OCI-M2 (cell line): ENCODE measurements around the gene ACSS3.
"Not testable (repeated sequence)": the region's sequence is repeated elsewhere in the genome, so short reads cannot be mapped to it uniquely, and the experiment has no call there.

ENCODE experiments used
- DNase-seq: peaks from one replicate; lab custom pipeline; 2025; ENCODE audit not compliant: unreplicated experiment; lab: John Stamatoyannopoulos, UW

The ACSS3 gene

DNA sequence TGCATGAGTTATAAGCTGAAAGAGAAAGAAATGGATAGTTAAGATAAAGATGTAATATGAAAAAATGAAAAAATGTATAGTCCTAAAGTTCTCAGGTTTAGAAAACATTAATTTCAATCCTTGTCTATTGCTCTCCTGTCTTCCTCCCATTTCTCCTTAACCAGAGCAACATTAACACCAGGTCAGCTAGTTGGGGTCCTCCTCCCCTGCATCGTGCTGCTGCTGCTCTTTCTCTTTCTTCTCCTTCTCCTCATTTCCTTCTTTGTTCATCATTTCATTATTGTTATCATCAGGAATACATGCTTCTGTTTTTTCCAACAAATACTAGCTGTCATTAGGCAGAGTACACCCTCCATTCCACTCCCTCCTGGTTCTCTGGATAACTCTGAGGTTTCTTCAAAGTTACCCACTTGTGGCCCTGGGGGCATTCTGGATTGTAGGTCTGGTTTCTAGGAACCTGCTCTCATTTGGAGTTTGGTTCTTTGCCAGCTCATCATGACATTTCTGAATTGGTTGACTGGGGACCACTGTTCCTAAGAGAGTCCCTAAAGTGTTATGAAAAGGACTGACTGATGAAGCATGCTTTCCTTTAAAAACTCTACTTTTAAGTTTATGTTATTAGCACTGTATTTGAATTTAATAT is 17.0 kb downstream of the ACSS3 start:
- DNase-seq: no peak

DNA sequence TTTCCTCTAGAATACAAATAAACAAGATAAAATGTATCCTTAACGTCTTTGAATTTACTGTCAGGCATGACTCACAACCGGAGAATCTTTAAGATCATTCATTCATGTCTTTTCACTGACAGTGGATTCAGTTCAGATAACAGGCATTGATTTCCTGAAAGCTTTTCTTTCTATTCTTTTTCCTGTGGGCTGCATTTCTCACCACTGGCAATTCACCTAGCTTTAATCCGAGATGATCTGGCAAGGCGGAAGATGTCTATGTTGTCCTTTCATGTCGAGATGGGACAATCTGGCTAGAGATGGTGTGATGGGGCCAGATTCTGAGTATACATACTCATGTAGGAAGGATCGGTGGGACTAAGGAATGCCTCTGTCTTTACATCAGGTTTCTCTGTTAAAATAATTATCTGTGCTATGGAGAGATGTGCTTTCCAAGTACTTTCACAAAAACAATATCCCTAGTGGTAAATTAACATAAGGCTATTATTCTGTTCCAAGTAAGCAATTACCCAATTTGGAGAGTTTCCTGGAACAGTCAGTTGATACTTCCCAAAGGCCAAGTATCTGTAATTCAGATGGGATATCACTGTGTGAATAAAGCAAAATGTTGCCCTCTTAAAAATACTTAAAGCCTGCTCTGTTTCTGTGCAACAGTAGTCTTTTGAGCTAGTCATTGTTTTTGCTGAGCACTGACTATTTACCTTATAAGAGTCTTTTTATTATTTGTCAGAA is 17.8 kb downstream of the ACSS3 start:
- DNase-seq: no peak

DNA sequence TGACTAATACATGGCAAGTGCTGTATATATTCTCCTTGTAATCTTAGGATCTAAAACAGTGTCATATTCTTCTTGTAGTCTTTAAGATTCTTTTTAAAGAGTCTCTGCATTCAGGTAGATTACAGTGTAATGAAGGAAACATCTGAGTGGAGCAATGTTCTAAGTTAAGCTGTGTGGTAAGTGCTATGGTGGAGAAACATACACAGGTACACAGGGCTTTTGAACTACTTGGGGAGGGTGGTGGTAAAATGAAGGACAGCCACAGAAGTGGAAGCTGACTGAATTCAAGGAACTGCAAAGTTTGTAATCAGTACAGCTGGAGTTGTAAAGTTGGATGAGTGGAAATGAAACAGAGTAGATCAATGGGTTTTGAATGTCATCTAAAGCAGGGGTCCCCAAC is 27.8 kb downstream of the ACSS3 start:
- no peak for DNase-seq

DNA sequence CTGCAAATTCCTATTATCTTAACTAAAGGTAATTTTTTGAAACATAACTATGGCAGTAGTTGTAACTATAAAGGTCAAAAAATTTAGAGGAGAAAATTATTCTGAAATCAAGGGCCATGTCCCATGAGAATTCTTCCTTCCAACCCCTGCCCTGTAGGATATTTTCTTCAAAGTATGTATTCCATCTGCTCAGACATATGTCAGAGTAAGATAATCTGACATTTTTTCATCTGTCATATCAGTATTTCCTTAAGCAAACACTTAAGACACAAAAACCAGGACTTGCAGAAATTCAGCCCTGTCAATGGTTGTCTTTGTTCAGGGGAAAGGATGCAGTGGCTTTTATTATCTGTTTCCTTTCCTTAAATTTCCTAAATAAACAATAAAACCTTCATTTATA is 36.3 kb downstream of the ACSS3 start:
- no peak for DNase-seq

DNA sequence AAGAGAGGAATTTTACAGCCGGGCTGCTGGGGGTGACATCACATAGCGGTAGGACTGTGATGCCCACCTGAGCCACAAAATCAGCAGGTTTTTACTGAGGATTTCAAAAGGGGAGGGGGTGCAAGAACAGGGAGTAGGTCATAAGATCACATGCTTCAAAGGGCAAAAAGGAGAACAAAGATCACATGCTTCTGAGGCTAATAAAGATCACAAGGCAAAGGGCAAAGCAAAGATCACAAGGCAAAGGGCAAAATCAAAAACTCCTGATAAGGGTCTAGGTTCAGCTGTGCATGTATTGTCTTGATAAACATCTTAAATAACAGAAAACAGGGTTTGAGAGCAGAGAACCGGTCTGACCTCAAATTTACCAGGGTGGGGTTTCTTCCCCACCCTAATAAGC is 41.2 kb downstream of the ACSS3 start:
- DNase-seq: not testable (repeated sequence)

DNA sequence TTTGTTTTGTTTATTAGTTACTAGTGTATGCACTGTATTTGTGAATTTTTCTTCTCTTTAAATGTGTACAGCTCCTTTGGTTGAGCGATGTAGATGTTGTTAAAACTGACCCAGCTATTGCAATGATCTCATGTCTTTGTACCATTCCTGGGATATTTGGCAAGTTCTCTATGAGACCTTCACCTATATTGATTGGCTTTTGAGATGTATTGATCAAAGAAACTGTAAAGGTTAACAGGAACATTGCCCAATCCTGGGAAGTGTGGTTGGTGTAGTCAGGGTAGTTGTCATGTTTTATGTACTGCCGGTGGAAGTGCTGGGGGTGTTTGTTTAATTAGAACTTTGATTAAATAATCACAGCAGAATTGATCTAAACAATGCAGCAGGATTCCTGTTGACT is 43.1 kb downstream of the ACSS3 start:
- DNase-seq: no peak

DNA sequence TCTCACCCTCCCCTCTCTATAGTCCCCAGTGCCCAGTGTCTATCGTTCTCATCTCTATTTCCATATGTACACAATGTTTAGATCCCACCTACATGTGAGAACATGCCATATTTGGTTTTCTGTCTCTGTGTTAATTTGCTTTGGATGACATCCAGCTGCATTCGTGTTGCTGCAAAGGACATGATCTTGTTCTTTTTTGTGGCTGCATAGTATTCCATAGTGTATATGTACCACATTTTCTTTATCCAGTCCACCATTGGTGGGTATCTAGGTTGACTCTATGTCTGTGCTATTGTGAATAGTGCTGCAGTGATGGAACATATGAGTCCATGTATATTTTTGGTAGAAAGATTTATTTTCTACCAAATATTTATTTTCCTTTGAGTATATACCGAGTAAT is 45.7 kb downstream of the ACSS3 start:
- DNase-seq: no peak

DNA sequence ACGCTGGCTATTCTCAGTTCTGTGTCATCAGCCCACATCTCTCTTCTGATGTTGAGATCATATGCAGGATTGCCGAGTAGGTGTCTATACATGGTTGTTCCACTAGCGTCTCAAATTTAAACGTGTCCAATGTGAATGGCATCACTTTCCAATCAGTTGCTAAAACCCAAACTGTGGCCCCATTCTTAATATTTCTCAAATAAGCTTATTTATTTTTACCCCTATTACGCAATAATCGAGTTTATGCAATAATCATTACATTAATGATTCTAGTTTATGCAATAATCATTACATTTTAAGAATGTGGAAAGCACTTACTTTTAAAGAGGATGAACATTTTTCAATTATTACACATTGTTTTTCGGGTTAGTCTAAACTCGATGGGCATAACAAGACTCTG is 47.8 kb downstream of the ACSS3 start:
- DNase-seq: no peak

DNA sequence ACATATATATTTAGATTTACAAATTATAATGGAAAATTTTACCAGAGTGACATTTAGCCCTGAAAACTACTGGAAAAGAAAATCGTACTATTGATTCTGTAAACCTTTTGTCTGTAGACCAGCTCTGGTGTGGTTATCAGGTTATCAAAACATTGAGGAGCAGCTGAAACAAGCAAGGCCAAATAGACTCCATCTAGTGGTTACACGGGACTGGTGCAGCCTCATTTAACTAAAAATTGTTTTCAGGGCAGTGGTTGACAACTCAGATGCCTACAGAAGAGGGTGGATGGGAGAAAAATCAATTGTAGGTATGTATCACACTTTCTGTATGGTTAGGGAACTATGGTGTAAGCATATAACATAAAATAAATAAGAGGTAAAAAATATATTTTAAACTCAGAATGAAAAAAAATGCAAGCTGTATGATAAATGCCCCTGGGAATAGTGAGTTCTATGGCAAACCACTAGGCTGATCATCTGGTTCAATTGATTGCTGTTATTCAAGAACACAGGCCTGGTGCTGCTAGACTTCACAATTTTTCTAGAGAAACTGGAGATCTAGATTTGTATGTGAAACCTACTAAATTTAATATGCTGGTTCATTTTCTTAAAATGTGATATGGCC is 51.2 kb downstream of the ACSS3 start:
- peak; percentile 7 for DNase-seq

DNA sequence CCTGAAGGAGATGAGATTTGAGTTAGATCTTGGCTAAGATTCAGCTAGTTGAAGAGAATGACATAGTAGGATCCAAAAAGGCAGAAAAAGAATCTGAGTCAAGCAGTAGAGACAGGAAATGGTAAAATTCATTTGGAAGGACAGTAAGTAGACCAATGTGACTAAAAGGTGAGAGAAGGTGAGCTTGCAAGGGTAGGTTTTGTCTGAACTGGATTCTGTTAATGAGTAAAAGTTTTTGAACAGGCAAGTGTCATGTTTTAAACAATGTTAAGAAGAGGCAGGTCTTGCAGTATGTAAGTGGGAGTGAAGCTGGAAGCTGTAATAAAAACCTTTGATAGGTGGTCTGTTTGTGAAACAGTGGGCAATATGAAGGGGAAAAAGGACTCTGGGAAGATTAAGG is 58.6 kb downstream of the ACSS3 start:
- DNase-seq: no peak

DNA sequence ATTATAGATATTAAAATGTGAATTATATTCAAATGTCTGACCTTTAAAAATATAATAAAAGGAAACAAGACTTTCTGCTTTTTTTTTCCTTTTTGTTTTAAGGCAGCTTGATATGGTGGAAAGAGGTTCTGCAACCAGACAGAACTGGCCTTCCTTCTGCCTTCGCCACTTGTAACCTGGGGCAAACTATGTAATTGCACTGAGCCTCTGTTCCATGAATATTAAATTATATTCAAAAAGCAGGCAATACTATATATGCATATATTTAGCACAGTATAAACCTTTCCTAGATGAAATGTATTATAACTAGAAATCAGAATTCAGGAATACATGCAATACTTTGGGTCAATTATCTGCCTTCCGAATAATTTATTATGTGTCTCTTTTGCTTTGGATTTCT is 59.9 kb downstream of the ACSS3 start:
- no peak for DNase-seq

DNA sequence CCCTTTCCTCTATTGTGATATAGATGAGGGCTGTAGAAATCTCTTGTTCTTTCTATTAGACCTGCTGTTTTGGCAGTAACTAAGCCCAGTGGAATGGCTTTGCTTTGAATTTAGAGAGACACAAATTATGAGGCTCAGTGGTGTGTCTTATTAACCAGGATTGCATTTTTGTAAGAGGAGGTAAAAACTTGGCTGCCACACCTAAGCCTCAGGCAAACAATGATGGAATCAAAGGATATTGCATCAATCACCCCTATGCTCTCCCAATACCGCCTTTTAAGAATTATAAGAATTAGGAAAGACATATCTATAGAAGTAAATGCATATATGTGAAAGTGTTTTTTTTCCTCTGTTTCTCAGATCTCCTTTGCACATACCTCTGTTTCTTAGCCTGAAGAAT is 63.3 kb downstream of the ACSS3 start:
- DNase-seq: no peak

DNA sequence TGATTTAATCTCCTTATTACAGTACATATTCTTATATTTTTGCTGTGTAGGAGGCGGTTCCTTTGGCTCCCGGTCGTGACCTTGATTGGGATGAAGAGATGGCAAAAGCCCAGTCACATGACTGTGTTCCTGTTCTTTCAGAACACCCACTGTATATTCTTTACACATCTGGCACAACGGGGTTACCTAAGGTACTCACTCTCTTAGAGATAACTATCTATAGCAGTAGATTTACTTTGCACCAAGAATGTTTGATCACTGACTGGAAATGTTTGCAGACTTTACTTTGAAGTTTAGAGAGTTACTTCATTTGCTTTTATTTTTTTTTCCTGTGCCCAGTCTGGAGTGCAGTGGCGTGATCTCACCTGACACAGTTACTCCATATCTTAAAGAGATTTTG is 65.2 kb downstream of the ACSS3 start:
- no peak for DNase-seq

DNA sequence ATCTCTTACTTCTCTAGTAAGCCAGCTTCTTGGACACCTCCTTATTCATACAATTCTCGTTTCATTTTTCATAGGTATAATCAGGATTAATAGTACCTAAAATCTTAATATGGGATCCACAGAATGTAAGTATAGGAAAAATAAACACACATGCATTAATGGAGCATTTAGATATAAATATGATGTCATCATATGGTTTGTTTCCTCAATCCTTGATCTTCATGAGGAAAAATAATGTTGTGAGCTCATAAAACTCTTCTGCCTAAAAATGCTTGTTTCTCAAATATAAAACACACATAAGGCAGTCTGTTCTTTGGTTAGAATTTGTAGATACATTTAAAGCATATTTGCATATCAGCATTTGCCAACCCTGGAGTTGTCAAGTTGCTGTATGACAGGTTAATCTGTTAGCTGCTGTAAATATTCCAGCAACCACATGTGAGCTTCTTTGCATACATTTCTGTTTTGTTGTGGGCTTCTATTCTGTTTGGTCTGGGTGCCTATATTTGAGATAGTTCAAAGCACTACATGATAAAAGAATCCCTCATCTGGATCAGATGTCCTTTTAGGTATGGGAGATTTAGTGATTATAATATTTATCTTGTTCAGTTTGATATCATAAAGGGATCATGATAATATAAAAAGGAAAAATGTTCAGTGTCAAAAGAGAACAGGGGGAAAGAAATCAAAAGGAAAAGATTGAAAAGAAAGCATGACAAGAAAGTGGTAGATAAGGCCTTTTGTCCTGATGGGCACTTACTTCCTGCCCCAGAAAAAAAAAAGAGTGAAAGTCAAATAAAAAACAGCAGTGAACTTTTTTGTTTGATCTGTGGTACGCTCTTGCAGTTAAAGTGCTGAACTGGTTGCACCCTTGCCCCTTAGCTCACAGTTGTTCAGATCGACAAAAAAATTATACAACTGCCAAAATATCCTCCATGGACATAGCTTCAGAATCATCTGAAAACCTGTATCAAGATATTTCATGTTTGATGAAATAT is 68.6 kb downstream of the ACSS3 start:
- no peak for DNase-seq

DNA sequence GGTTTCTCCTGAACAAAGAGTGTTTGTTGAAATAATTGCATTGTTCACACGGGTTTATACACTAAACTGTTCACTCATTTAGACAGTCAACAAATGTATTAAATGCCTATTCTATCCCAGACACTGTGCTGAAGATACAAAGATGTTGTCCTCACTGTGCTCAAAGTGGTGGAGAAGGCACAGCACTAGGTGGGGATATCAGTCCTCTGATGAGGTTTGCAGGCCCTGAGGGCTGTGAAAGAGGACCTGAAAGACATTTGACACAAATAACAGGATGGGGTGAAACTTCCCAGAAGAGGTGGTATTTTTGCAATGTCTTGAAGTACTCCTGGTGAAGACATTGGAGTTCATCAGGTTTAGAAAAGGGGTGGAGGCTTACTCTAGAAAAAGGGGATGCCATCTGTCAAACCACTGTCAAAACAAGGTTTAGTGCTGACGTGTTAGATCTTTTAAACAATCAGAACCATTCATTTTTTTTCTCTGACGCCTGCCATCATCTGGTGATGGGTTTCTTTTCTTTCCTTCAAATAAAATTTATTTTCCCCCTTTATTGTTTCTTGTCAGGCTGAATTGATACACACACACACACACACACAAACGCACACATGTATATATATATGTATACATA is 69.5 kb downstream of the ACSS3 start:
- no peak for DNase-seq

DNA sequence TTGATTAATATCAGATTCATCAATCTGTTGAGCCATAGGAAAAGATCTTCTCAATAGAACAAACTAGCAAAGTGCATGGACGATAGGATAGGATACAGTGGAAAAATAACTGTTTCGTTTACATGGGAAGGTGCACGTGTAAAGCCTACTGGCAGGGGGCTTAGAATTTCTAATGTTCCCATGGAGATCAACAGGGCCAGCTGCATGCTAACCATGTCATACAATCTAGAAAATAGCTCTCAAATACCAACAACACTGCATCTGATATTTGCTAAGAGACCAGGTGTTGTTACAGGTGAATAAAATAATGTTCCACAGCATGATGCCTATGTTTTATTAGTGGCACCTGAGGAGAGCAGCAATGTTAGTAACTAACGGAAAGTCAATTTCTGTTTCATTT is 72.5 kb downstream of the ACSS3 start:
- no peak for DNase-seq

DNA sequence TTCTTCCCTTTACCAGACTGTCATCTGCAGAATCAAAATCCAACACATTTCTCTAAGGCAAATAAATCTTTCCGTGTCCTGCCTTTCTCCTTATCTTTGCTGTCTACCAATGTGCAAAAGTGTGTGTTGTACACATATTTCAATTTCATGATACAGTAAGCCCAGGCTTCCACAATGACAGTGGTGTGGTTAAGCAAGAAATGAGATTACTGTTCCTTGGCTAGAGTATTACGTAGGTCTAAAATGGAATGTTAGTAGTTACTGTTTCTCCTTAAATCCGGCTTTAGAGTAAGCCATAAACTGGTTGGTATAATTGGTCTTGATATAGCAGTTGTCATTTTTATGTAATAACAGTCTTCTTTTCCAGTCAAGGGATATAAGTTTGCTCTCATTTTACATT is 82.0 kb downstream of the ACSS3 start:
- DNase-seq: no peak

DNA sequence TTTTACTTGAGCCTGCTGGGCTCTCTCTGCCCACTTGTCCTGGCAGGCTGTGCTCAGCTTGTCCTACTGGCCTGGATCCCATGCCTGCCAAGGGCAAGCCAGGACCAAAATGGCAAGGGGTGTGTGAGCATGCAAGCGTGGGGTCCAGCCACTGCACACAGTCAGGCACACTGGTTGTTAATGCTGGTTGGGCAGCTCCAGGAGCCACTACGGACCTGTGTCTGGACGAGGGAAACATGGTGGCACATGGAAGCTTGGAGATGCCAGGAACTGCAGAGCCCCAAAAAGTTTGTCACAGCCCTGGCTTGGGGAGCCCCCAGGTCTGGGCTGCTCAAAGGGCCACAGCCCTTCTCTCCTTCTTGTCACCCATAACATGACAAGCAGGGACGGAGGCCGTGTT is 83.8 kb downstream of the ACSS3 start:
- no peak for DNase-seq

DNA sequence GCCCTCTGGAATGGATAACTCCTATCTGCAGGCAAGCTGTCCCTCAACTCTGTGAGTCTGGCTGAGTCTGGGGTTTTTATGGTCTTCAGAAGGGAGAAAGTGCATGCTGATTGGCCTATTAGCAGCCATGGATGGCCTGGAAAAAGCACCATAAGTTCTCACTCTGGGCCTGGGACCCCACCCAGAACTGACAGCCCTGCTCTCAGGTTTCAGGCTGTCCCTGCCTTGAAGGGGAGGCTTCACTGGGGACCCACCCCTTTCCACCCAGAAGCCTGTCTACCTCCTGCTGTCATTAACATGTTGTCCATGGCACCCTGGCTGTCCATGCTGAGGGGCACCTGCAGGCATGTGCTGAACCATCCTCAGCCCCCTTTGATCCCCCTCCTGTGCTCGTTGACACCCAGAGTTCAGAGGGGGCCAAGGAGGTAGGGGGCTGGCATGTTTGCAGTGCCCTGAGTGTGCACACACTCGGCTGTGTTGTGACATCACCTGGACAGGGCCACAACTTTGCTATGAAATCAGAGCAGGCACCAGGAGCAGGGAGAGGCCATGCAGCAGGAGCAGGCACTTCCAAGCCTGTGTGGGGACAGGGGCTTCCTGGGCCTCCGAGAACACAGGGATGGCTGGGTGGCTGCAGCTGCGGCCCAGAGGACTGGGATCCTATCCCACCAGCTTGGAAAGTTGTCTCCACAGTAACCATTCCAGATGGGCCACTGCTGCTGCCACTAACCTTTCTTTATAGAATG is 84.7 kb downstream of the ACSS3 start:
- DNase-seq: no peak

DNA sequence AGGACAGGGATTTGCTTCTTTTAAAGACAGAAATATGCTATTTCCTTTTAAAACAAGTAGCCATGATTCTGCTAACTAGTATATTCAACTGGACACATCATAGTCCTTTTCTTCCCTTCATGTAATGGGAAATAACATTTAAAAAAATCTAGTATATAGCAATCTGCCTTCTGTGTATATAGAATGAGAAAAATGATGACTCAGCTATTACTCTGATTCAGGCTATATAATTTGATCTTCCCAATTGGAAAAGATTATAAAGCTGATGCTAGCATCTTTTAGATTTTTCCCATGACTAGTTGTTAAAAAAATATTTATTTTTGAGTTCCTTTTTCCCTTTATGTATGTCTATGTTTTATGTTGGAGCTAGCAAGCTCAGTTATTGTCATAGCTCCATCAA is 86.9 kb downstream of the ACSS3 start:
- DNase-seq: no peak
